GM19463 (cell line): Measurements from ENCODE around the gene ADAT1.

Source experiments
- ATAC-seq: cut with Tn5 transposase; IDR thresholded peaks from one replicate; pipeline ENCODE4 v1.9.1; 2021; ENCODE audit warnings: mild to moderate bottlenecking, moderate library complexity; ENCODE audit not compliant: unreplicated experiment

The ADAT1 gene

DNA sequence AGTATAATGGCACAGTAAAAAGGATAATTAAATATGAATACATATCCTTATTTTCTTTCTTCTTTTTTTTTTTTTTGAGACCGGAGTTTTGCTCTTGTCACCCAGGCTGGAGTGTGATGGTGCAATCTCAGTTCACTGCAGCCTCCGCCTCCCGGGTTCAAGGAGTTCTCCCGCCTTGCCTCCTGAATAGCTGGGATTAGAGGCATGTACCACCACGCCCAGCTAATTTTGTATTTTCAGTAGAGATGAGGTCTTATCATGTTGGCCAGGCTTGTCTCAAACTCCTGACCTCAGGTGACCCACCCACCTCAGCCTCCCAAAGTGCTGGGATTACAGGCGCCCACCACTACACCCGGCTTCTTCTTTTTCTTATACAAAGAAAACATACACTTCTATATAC, 44.9 kb downstream of the ADAT1 start:
- no peak for ATAC-seq

DNA sequence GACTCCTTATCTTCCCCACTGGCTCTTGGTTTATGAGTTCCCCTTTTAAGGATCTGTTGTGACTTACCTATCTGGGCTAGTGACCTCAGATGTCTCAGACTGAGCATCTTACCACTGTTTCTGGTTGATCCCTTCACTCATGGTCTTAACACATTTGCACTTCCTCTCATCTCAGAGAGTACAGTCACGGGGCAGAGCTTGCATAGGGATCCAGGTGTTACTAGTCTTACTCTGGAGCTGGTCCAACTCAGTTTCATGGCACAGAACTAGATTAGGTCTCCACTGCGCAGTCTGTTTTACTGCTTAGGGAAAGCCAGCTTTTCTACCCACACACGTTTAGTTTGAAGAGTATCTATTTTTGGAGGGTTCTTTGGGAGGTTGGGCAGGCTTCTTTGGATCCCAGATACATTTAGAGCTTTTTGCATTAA, 46.7 kb downstream of the ADAT1 start:
- ATAC-seq: peak; percentile 49

DNA sequence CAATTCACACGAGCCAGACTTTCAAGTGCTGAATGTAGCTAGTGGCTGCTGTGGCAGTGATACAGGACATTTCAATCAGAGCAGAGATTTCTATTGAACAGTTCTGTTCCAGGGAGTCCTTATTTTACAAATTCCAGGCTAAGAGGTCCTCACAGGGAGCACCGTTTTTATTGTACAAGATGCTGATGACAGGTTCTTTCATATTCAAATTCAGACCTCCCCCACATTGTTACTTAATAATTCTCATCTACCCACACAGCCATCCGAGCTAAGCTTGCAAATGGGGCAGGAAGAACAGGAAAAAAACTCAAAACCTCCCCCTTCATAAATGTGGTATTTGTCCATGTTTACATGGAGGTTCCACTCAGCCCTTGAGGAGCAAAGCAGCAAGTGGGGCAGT, 47.1 kb downstream of the ADAT1 start:
- peak; percentile 1 for ATAC-seq

DNA sequence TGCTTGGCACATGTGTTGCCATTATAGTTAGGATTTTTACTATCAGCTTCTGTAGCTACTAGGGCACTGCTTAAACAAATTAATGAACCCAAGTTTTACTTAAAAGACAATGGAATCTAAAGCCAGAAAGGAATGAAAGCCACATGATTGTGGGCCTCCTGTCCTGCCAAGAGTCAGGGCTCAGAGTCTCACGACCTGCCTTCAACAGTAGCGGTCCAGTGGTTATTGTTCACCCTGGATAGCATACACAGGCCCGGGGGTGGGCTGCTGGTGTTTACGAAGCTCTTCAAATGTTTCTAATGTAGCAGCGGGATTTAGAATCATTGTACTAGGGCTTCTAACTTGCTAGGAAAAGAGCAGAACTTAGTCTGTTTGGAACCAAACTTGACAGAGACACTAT, 49.1 kb downstream of the ADAT1 start:
- no peak for ATAC-seq

DNA sequence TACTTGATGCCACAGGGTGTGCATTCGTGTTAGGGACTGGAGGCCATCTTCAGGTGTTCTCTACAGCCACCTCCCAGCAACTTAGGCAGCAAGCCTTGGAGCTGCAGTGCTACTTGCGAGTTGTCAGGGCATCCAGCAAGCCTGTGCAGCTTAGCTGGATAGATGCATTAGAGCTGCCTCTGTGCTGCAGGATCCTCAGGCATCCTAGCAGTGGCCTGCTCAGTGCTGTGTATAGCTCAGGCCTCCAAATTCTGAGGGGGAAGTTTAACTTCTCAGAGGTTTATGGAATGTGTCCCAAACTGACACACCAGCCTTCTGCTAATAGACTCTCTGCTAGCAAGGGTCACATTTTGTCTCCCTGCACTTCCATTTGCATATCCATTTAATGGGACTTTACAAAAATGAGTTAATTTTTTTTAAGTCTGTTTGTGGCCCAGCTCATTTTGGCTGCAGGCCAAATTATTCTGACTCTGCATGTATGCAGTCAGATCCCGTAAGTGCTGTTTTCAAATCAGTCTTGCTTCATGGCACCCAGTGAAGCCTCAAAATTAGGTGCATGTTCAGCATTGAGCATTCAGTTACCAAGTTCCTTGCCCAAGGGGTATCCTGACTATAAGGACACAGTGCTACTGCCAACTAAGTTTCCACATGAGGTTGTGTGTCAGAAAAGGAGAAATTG, 50.1 kb downstream of the ADAT1 start:
- no peak for ATAC-seq

DNA sequence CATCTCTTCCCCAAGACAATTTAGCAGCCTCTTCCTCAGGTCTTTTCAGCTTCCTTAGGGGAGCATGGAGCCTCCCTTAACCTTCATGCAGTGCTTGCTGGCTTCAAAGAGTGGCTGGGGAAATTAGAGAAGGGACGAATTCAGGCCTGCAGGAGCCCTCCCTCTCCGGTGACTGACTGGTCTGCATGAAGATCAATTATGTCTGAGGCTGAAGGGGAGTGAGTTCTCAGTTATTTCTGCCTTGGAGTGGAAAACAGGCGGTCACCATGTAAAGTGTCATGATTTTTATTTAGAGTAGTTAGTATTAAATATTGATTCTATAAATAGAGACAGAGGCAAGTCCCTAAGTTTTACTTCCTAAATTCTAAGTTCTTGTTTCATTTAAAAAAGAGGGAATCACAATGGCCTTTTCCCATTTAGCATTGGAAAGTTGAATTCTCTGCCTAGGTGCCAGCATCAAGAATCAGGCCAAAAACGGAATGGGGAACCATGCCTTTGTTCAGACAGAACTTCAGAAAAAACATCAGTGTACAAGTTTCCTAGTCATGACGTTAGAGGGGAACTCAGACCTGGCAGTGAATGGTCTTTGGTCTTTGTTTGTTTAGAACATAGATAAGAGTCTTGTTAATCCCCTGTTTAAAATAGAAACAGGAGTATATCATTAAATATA, 52.5 kb downstream of the ADAT1 start:
- no peak for ATAC-seq

DNA sequence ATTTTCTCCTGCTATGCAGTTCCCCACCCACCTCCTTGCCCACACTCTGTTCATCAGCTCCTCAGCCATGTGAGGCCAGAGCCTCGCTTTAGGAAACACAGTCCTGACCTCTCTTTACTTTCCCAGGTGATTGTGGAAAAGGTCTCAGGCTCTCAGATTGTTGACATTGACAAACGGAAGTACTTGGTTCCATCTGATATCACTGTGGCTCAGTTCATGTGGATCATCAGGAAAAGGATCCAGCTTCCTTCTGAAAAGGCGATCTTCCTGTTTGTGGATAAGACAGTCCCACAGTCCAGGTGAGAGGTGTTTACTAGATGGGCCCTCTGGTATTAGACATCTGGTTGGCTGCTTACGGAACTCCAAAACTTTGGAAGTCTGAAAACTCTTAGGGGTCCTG, 55.2 kb downstream of the ADAT1 start:
- ATAC-seq: no peak

DNA sequence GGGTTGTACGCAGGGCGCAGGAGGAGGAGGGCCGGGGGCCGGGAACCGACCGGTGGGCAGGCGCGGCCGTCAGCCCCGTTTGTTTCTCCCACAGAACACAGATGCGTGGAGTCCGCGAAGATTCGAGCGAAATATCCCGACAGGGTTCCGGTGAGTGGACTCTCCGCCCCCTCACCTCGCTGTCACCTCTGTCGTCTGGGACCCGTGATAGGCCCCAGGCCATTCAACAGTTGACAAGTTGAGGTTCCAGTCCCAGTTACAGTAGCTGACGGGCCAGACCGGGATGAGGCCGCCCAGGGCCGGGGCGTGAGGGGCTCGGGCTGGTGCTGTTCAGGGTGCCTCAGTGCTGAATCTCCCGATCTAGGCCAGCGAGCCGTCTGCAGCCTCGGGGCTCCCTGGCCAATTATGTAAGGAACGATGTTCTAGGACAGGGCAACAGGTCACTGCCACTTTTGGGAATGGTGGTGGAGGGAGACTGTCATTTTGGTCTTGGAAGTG, 56.3 kb downstream of the ADAT1 start:
- no peak for ATAC-seq

DNA sequence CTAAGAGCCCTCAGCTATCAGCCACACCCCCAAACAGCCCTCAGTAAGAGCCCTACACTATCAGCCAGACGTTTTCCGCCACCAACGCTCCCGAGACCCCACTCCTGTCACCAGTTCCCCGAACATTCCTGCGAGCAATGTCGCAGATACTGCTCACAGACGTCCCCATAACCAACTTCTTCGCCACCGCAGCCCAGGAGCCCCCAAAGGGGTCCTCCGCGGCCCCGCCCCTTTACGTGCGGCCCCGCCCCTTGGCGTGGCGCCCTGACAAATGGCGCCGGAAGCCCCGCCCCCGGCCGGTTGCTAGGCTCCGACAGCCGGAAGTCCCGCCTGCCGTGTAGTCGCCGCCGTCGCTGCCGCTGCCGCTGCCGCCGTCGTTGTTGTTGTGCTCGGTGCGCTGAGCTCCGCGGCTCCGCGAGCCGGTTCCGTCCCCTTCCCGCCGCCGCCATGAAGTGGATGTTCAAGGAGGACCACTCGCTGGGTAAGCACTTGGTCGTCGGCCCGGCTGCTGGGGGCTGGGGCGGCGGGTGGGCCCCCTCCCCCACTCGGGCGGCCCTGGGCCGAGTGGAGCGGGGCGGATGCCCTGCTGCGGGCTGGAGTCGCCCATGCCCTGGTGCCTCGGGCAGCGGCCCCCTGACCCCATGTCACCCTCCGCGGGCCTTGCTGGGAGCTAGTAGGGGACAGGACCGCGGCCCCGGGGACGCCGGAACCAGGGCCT, 56.9 kb downstream of the ADAT1 start, which contains the start of gene GABARAPL2:
GABARAPL2 (plus strand) TSS at position 340 of the 718 bp plus-strand sequence; CDS start at position 448, 108 bp downstream.
- peak; percentile 70 for ATAC-seq

DNA sequence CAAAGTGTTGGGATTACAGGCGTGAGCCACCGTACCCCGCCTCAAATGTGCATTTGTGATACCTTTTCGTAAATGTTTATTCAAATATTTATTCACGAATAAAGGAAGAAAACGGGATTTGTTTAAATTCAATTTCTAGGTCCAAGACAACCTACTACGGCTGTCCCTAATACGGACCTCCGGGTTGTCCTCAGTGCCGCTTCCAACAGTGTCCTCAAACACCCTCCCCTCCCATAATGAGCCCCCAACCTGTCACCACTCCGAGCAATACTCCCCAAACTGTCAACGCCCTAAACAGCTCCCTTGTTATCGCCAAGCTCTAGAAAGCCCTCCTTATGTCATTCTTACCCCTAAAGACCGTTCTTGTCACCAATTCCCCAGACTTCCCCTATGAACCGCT, 57.4 kb downstream of the ADAT1 start:
- ATAC-seq: peak; percentile 1

DNA sequence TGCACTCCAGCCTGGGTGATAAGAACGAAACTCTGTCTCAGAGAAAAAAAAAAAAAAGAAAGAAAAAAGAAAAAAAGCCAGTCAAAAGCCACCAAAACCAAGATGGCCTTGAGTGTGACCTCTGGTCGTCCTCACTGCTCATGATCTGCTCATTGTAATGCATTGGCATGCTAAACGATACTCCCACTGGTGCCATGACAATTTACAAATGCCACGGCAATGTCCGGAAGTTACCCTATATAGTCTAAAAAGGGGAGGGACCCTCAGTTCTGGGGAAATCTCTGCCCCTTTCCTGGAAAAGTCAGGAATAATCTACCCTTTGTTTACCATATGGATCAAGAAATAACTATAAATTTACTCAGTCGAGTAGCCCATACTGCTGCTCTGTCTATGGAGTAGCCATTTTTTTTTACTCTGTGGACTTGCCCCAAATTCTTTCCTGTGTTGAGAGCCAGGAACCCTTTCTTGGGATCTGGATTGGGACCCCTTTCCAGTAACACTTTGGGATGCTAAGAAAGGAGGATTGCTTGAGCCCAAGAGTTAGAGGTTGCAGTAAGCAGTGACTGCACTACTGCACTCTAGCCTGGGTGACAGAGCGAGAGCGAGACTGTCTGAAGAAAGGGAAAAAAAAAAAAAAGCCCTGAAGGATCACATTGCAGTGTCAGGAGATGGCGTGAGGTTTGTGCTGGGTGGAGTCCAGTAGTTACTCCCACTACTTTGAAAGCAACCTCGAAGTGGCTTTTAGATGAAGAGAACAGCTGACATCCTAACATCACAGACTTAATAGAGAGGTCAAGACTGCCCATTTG, 63.3 kb downstream of the ADAT1 start:
- no peak for ATAC-seq

DNA sequence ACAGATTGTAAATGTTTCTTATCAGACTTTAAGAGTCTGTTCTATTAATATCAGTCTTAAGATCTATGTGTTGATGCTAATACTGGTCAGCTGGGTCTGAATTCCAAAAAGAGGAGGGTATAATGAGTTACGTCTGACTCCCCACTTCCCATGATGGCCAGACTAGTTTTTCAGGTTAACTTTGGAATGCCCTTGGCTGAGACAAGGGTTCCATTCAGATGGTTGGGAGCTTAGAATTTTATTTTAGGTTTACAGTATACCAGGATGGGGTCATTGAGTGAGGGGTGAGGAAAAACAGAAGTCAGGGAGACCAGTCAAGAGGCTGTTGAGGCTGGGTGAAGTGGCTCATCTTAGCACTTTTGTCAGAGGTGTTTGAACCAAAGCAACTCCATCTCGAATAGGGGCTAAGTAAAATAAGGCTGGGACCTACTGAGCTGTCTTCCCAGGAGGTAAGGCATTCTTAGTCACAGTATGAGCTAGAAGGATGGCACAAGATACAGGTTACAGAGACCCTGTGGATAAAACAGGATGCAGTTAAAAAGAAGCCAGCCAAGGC, 64.2 kb downstream of the ADAT1 start:
- no peak for ATAC-seq

DNA sequence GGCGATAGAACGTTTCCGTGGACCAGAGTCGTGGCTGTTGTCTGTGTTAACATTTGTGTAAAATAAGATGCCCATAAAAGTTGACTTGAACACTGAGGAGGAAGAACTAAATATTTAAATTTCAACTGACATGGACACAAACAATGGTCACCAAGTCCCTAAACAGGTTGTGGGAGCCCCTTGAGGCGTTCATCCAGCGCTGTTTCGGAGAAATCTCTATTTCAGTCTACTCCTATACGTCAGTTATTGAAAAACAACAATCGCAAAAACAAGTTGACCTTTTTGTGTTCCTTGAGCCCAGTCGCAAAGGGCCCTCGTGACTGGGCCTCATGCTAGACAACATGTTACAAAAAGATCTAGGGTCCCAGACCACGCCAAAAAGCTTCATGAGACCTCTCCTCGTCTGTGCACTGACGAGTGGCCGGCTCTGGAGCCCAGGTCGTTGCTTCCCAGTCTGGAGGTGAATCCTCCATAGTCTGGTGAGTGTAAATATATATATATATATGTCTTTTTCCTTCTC, 66.6 kb downstream of the ADAT1 start:
- no peak for ATAC-seq

DNA sequence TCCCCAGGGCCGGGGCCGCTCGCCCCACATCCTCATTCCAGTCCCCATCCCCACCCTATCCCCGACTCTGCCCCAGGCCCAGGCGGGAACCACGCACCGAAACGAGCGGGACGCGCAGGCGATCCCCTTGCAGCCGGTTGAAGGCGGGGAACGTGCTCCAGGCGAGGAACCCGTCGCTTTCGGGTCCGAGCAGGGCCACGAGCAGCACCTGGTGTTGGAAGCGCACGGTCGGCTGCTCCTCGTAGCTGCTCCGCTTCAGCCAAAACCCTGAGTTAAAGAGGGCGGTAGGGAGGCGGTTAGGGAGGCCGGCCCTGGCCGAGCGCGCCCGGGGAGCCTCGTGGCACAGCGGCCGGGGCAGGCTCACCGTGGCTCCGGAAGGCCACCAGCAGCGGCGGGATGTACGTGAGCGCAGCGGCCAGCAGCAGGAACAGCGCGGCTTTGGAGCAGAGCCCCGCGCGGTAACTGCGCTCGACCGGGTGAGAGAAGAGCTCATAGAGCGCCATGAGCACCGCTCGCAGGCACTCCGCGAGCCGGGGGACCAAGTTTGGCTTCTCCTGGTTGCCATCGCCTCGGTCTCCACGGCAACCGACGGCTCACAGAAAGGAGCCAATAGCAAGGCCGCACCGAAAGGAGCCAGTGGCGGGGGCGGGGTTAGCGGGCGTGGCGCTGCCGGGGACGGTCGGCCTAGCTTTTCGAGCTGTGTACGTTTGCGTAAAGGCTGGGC, 67.2 kb downstream of the ADAT1 start, which contains the start of gene TMEM231:
TMEM231 (minus strand) TSS at position 546 of the 724 bp plus-strand sequence; CDS start at position 503, 43 bp downstream.
- ATAC-seq: peak; percentile 97

DNA sequence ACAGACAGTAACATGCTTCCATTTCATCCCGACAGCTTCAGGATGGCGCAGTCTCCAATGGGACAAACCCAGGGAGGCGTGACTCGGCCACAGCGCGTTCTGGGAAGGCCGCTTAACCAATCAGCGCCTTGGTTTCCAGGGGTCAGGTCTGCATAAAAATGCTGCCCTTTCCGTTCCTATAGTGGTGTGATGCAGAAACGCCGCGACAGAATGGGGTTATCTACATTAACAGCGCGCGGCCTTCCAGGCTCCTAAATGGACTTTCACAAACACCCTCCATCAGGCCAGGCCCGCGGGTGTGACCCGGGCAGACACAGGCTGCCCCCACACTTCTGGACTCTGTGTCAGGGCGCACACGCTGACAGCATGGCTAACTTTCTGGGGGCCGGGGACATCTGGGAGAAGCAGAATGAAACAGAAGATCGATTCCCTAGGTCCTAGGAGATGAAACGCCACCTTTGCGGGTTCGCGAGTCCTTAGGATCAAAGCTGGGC, 67.8 kb downstream of the ADAT1 start:
- ATAC-seq: peak; percentile 20

DNA sequence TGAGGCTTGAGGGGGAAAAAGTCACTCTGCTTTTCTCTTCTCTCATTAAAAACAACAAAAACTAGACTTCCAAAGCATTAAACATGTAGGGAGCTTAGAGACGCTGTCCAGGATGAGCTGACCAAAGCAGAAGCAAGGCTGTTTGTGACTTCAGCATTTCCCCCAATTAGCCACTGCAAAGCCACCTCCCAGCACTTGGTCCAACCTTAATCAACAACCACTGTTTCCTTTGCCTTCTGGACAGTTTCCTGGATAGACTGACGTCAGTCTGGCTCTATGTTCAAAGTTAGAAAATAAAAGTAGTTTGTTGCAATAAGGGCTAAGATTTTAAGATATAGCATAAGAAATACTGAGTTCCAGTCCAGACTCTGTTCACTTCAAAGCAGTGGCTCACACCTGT, 70.1 kb downstream of the ADAT1 start:
- ATAC-seq: no peak

DNA sequence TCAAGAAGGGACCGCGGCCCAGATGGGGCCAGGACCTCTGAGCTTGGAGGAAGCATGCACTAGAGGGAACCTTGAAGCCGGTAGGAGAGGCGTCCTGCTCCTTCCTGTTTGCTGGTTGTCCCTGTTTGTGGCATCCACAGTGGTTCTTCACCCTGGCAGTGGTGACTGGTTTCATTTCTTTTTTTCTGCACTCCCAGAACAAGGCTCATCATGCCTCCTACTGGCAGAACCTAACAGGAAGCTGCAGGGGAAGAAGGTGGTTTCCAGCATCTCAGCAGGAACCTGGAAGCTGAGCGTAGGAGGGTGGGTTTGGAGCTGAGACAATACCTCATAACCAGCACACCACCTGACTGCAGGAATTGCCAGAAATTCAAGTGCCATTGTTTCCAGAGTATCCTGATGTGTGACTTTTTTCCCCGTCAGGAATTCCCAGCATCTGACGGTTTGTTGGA, 72.8 kb downstream of the ADAT1 start:
- peak; percentile 82 for ATAC-seq
